Measurements from ENCODE around the gene MAMDC4.

DNA sequence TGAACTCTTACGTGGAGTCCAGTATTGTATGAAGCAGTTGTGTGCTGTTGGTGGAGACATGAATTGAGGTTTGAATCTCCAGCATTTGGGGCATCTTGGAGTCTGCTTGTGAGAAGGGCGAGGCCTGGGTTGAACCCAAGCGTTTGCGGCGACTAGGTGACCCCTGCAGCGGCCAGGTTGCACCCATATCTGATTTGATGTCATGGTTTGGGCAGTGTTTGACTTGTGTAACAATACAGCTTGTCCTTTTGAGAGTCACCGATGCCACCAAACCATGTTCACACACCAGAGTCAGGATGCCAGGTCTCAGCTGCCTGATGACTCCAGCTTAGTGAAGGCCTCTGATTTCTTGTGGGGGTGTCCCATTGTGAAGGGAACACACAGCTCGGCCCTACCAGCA lies 36.3 kb downstream of the MAMDC4 start:
- TF ChIP-seq, protein P1, sequence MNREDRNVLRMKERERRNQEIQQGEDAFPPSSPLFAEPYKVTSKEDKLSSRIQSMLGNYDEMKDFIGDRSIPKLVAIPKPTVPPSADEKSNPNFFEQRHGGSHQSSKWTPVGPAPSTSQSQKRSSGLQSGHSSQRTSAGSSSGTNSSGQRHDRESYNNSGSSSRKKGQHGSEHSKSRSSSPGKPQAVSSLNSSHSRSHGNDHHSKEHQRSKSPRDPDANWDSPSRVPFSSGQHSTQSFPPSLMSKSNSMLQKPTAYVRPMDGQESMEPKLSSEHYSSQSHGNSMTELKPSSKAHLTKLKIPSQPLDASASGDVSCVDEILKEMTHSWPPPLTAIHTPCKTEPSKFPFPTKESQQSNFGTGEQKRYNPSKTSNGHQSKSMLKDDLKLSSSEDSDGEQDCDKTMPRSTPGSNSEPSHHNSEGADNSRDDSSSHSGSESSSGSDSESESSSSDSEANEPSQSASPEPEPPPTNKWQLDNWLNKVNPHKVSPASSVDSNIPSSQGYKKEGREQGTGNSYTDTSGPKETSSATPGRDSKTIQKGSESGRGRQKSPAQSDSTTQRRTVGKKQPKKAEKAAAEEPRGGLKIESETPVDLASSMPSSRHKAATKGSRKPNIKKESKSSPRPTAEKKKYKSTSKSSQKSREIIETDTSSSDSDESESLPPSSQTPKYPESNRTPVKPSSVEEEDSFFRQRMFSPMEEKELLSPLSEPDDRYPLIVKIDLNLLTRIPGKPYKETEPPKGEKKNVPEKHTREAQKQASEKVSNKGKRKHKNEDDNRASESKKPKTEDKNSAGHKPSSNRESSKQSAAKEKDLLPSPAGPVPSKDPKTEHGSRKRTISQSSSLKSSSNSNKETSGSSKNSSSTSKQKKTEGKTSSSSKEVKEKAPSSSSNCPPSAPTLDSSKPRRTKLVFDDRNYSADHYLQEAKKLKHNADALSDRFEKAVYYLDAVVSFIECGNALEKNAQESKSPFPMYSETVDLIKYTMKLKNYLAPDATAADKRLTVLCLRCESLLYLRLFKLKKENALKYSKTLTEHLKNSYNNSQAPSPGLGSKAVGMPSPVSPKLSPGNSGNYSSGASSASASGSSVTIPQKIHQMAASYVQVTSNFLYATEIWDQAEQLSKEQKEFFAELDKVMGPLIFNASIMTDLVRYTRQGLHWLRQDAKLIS (CRISPR knock-in tag; IDR thresholded peaks at IDR 0.05) = no peak
- TF ChIP-seq POLR2A (IDR thresholded peaks at IDR 0.05; ENCODE audit: insufficient read depth in 1 of 2, low read depth in 2 of 2, low read length in 2 of 2) = no peak
